CD14-positive monocyte (primary cell): ENCODE measurements around the gene TRAPPC8. TPM values are rescaled to one million over a fixed set of nuclear protein-coding genes. Genes with fewer than 3 reads are reported as not detected.

Experiments
- DNase-seq, 3 donors: peaks; one replicate each; pipeline ENCODE4 v3.0.0-alpha.2; 2011 to 2022
- H2AFZ ChIP-seq: 2 replicates; pipeline ENCODE4 v1.6.0; 2012; ENCODE audit warnings: mild to moderate bottlenecking, low read depth, low read length, inconsistent platforms; ENCODE audit not compliant: insufficient read depth, poor library complexity, severe bottlenecking
- H3K27ac ChIP-seq, 2 donors: 1 replicate in 1 of 2; 2 replicates in 1 of 2; pipeline ENCODE4 v1.5.1; 2012 to 2013; ENCODE audit warnings: low read length in 2 of 2, control low read depth in 1 of 2, inconsistent platforms in 1 of 2, low read depth in 1 of 2, mild to moderate bottlenecking in 1 of 2
- H3K27me3 ChIP-seq, 2 donors: one replicate each; pipeline versions ENCODE4 v1.6.0 to v1.6.1; 2011 to 2013; ENCODE audit warnings: low read length in 2 of 2; ENCODE audit not compliant: control insufficient read depth in 2 of 2, insufficient read depth in 2 of 2
- H3K36me3 ChIP-seq, 2 donors: replicated peaks in 1 of 2; 1 replicate in 1 of 2; 2 replicates in 1 of 2; pipeline versions ENCODE4 v1.5.1 to v1.6.1; 2012 to 2013; ENCODE audit warnings: low read length in 2 of 2, control low read depth in 1 of 2, inconsistent platforms in 1 of 2, mild to moderate bottlenecking in 1 of 2; ENCODE audit not compliant: insufficient read depth in 2 of 2, control insufficient read depth in 1 of 2
- H3K4me1 ChIP-seq, 2 donors: 1 replicate in 1 of 2; 2 replicates in 1 of 2; pipeline versions ENCODE4 v1.5.1 to v1.6.1; 2012 to 2013; ENCODE audit warnings: low read length in 2 of 2, control low read depth in 1 of 2, inconsistent platforms in 1 of 2, mild to moderate bottlenecking in 1 of 2, moderate library complexity in 1 of 2; ENCODE audit not compliant: insufficient read depth in 2 of 2, control insufficient read depth in 1 of 2
- H3K4me2 ChIP-seq: replicated peaks from 2 replicates; pipeline ENCODE3; 2012; ENCODE audit warnings: low read length, moderate library complexity, mild to moderate bottlenecking; ENCODE audit not compliant: poor library complexity, severe bottlenecking; ENCODE audit errors: extremely low read depth
- H3K4me3 ChIP-seq, 3 experiments: fragments of 200-600 bp in 1 of 3; sonication (generic) in 1 of 3; replicated peaks in 1 of 3; 1 replicate in 2 of 3; 2 replicates in 1 of 3; pipeline ENCODE4 v1.5.1; 2011 to 2013; ENCODE audit warnings: low read length in 3 of 3, mild to moderate bottlenecking in 3 of 3, control low read depth in 2 of 3, low read depth in 2 of 3, inconsistent platforms in 1 of 3, moderate library complexity in 1 of 3
- H3K79me2 ChIP-seq: 2 replicates; pipeline ENCODE4 v1.6.0; 2012; ENCODE audit warnings: mild to moderate bottlenecking, control low read depth, inconsistent platforms, low read length, moderate library complexity; ENCODE audit not compliant: insufficient read depth
- H3K9ac ChIP-seq: 2 replicates; pipeline ENCODE4 v1.6.0; 2017; ENCODE audit warnings: low read length, mild to moderate bottlenecking; ENCODE audit not compliant: insufficient read depth, poor library complexity, severe bottlenecking
- H3K9me3 ChIP-seq, 2 donors: replicated peaks in 1 of 2; 1 replicate in 1 of 2; 2 replicates in 1 of 2; pipeline versions ENCODE4 v1.5.1 to v1.6.1; 2012 to 2013; ENCODE audit warnings: low read length in 2 of 2, control low read depth in 1 of 2; ENCODE audit not compliant: control insufficient read depth in 1 of 2, insufficient read depth in 1 of 2
- H4K20me1 ChIP-seq: 2 replicates; pipeline ENCODE4 v1.6.0; 2012; ENCODE audit warnings: mild to moderate bottlenecking, low read length, control low read depth, moderate library complexity; ENCODE audit not compliant: insufficient read depth
- H3K27ac Mint-ChIP-seq, 7 donors: one replicate each; pipeline ENCODE4 v1.8.0; 2020; ENCODE audit warnings: mild to moderate bottlenecking in 7 of 7, mixed read lengths in 7 of 7, moderate library complexity in 6 of 7, inconsistent platforms in 2 of 7
- H3K27me3 Mint-ChIP-seq, 3 donors: one replicate each; pipeline ENCODE4 v1.8.0; 2021 to 2022; ENCODE audit warnings: low read depth in 3 of 3, mild to moderate bottlenecking in 3 of 3, mixed read lengths in 3 of 3, moderate library complexity in 3 of 3, inconsistent platforms in 1 of 3
- H3K36me3 Mint-ChIP-seq, 2 donors: one replicate each; pipeline ENCODE4 v1.8.0; 2020; ENCODE audit warnings: mixed read lengths in 2 of 2, inconsistent platforms in 1 of 2, mild to moderate bottlenecking in 1 of 2
- H3K4me1 Mint-ChIP-seq: one replicate; pipeline ENCODE4 v1.8.0; 2020; ENCODE audit warnings: mild to moderate bottlenecking, mixed read lengths
- H3K4me3 Mint-ChIP-seq, 2 donors: one replicate each; pipeline ENCODE4 v1.8.0; 2020; ENCODE audit warnings: mild to moderate bottlenecking in 2 of 2, mixed read lengths in 2 of 2, moderate library complexity in 1 of 2
- H3K9me3 Mint-ChIP-seq, 7 donors: one replicate each; pipeline ENCODE4 v1.8.0; 2020 to 2022; ENCODE audit warnings: mixed read lengths in 7 of 7, mild to moderate bottlenecking in 6 of 7, moderate library complexity in 6 of 7, inconsistent platforms in 2 of 7
- CTCF ChIP-seq: fragments of 200-600 bp; IDR thresholded peaks from one replicate; pipeline ENCODE4 v1.8.0; 2022; ENCODE audit warnings: antibody characterized with exemption, mild to moderate bottlenecking
- WGBS: methylation state at CpG from one replicate; pipeline ENCODE4 v1.1.5; 2013; ENCODE audit warnings: missing lambda C conversion rate; ENCODE audit not compliant: insufficient coverage; 5-methylcytosine and 5-hydroxymethylcytosine counted together
- intact Hi-C, 2 donors: fragments of 100-400 bp; cut with micrococcal nuclease; formaldehyde crosslinking; loops; one replicate each; pipeline versions ENCODE4 v1.15.0 to v1.15.1; 2023
- polyA plus RNA-seq, 3 donors: library from polyadenylated mRNA; depleted of rRNA in 1 of 3; unstranded in 2 of 3; stranded (reverse) in 1 of 3; fragments of 300-500 nt in 2 of 3; fragments of >200 nt in 1 of 3; fragmentation: Illumina TruSeq in 2 of 3; gene quantifications; 1 replicate in 2 of 3; 2 replicates in 1 of 3; pipeline ENCODE4 v1.2.3, GENCODE V29; 2012 to 2021
- small RNA-seq: library from RNA; depleted of rRNA; stranded (forward); fragments of <200 nt; gene quantifications from one replicate; pipeline ENCODE3, GENCODE V24; 2012; ENCODE audit warnings: low read depth; ENCODE audit not compliant: insufficient read length

Gene TRAPPC8
- polyA plus RNA-seq, 3 donors: 16.2 to 52.7 (median 22.1) TPM

- Histone ChIP-seq H3K9me3 (peaks cover 11 to 18% of the 10 kb centered on the region in 2 donors), H3K36me3 (no peaks in the 10 kb centered on the region), H3K27me3 (no peaks in the 10 kb centered on the region), H3K27ac (no peak overlapping the region), H4K20me1 (no peaks in the 10 kb centered on the region), H3K9ac (no peak overlapping the region), H2AFZ (no peak overlapping the region), H3K4me1 (no peaks in the 10 kb centered on the region), H3K4me2 (no peak overlapping the region), H3K4me3 (no peak overlapping the region), H3K79me2 (no peaks in the 10 kb centered on the region)
- Mint-ChIP-seq H3K27ac (no peak overlapping the region), H3K4me1 (peaks cover 8% of the 10 kb centered on the region), H3K4me3 (no peak overlapping the region), H3K27me3 (peaks cover 0 to 3% (median 2%) of the 10 kb centered on the region in 3 donors), H3K9me3 (peaks cover 10 to 27% (median 18%) of the 10 kb centered on the region in 7 donors), H3K36me3 (no peaks in the 10 kb centered on the region)
- TF ChIP-seq CTCF: no peak
- intact Hi-C loops: no loop called here
- DNase-seq: no peak
- 50% methylated on average over 2 of the region's 3 CpGs for WGBS
Observed at GRCh38 chr18:31783059-31783458, 159.9 kb downstream of the TRAPPC8 start.

Small RNA genes lying within 50 kb of the gene (small RNA-seq; reads per million reads assigned to genes)
- gene RNU6-1050P: not detected

Other genes starting within 250 kb of the TRAPPC8 start
- gene SLC25A52, start 182.2 kb downstream of the TRAPPC8 start, polyA plus RNA-seq: not detected
- gene RNF125, start 75.7 kb upstream of the TRAPPC8 start, polyA plus RNA-seq: 10 to 100 TPM; 17.3 to 29.2 (median 26.3) TPM
- gene RNF138, start 148.7 kb upstream of the TRAPPC8 start, polyA plus RNA-seq: 10 to 100 TPM; 62.8 to 70.5 (median 67.1) TPM
- gene MEP1B, start 246.9 kb upstream of the TRAPPC8 start, polyA plus RNA-seq: not detected